IMR-90 (cell line): Measurements from ENCODE around the gene ADCY2. TPM values are rescaled to one million over a fixed set of nuclear protein-coding genes. Genes with fewer than 3 reads are reported as not detected.

Source experiments
- ATAC-seq: fragments of 200-7000 bp; cut with Tn5 transposase; 2 replicates; pipeline ENCODE4 v1.9.1; 2020; ENCODE audit warnings: low read depth, mild to moderate bottlenecking, moderate library complexity
- BruUV-seq: library from RNA; stranded (reverse); fragments of 400-500 nt; replicated peaks from 2 replicates; lab custom pipeline; 2021; lab: Mats Ljungman, UMichigan
- CTCF ChIA-PET: fragments of 300-600 bp; formaldehyde crosslinking; extraction: SDS; loops from one replicate; lab custom pipeline; 2021; ENCODE audit warnings: antibody characterized with exemption; lab: Yijun Ruan, JAX
- POLR2A ChIA-PET: fragments of 300-600 bp; sonication (Branson Sonifier 250); formaldehyde crosslinking; loops from one replicate; lab custom pipeline; 2022; ENCODE audit warnings: antibody characterized with exemption; ENCODE audit not compliant: unreplicated experiment; lab: Charles Lee
- DNase-seq: peaks from one replicate; pipeline ENCODE4 v3.0.0; 2013
- H2AFZ ChIP-seq: replicated peaks from 2 replicates; pipeline ENCODE3; 2013; ENCODE audit warnings: low read length, mild to moderate bottlenecking; ENCODE audit not compliant: poor library complexity
- H2AK5ac ChIP-seq: 2 replicates; pipeline ENCODE4 v1.6.1; 2013; ENCODE audit warnings: low read depth, low read length, inconsistent platforms
- H2AK9ac ChIP-seq: replicated peaks from 2 replicates; pipeline ENCODE3; 2013; ENCODE audit warnings: mild to moderate bottlenecking, low read depth, low read length, moderate library complexity; ENCODE audit not compliant: poor library complexity
- H2BK120ac ChIP-seq: 2 replicates; pipeline ENCODE4 v1.6.1; 2013; ENCODE audit warnings: low read depth, low read length, inconsistent platforms
- H2BK15ac ChIP-seq: 3 replicates; pipeline ENCODE4 v1.6.1; 2013; ENCODE audit warnings: low read depth, low read length, inconsistent platforms
- H2BK20ac ChIP-seq: 2 replicates; pipeline ENCODE4 v1.6.1; 2013; ENCODE audit warnings: low read depth, mild to moderate bottlenecking, inconsistent platforms, low read length, moderate library complexity
- H2BK5ac ChIP-seq: 2 replicates; pipeline ENCODE4 v1.6.1; 2013; ENCODE audit warnings: mild to moderate bottlenecking, low read depth, low read length, inconsistent platforms; ENCODE audit not compliant: poor library complexity, severe bottlenecking
- H3K14ac ChIP-seq: replicated peaks from 2 replicates; pipeline ENCODE4 v1.6.1; 2013; ENCODE audit warnings: low read depth, low read length, inconsistent platforms
- H3K18ac ChIP-seq: 2 replicates; pipeline ENCODE4 v1.6.1; 2013; ENCODE audit warnings: low read depth, low read length, control low read depth
- H3K23ac ChIP-seq: 2 replicates; pipeline ENCODE4 v1.6.1; 2013; ENCODE audit warnings: low read depth, low read length, inconsistent platforms
- H3K27ac ChIP-seq: 2 replicates; pipeline ENCODE4 v1.5.1; 2013; ENCODE audit warnings: mild to moderate bottlenecking, control low read depth, low read length; ENCODE audit not compliant: insufficient read depth
- H3K27me3 ChIP-seq: 2 replicates; pipeline ENCODE4 v1.6.1; 2013; ENCODE audit warnings: low read length; ENCODE audit not compliant: control insufficient read depth, insufficient read depth
- H3K36me3 ChIP-seq: 2 replicates; pipeline ENCODE4 v1.6.1; 2013; ENCODE audit warnings: low read length, mixed read lengths; ENCODE audit not compliant: control insufficient read depth, insufficient read depth
- H3K4ac ChIP-seq: 2 replicates; pipeline ENCODE4 v1.6.1; 2013; ENCODE audit warnings: low read depth, low read length, inconsistent platforms
- H3K4me1 ChIP-seq: 2 replicates; pipeline ENCODE4 v1.6.1; 2013; ENCODE audit warnings: low read length, mixed read lengths; ENCODE audit not compliant: control insufficient read depth, insufficient read depth
- H3K4me2 ChIP-seq: 2 replicates; pipeline ENCODE4 v1.6.1; 2013; ENCODE audit warnings: low read depth, mild to moderate bottlenecking, control low read depth, low read length, moderate library complexity
- H3K4me3 ChIP-seq: 2 replicates; pipeline ENCODE4 v1.5.1; 2013; ENCODE audit warnings: low read depth, mild to moderate bottlenecking, control low read depth, low read length, moderate library complexity; ENCODE audit not compliant: insufficient read depth
- H3K56ac ChIP-seq: 2 replicates; pipeline ENCODE4 v1.6.1; 2013; ENCODE audit warnings: low read length, inconsistent platforms; ENCODE audit not compliant: insufficient read depth; ENCODE audit errors: extremely low read depth
- H3K79me1 ChIP-seq, 2 experiments: 2 replicates each; pipeline ENCODE4 v1.6.1; 2013; ENCODE audit warnings: low read length in 2 of 2, inconsistent platforms in 1 of 2, low read depth in 1 of 2
- H3K9ac ChIP-seq: 2 replicates; pipeline ENCODE4 v1.6.1; 2013; ENCODE audit warnings: low read depth, low read length, control low read depth
- H3K9me1 ChIP-seq: 2 replicates; pipeline ENCODE4 v1.6.1; 2013; ENCODE audit warnings: low read length, inconsistent platforms; ENCODE audit not compliant: insufficient read depth
- H3K9me3 ChIP-seq: 2 replicates; pipeline ENCODE4 v1.6.1; 2013; ENCODE audit warnings: low read length; ENCODE audit not compliant: control insufficient read depth, insufficient read depth
- H4K20me1 ChIP-seq: 2 replicates; pipeline ENCODE4 v1.6.1; 2013; ENCODE audit warnings: low read length, inconsistent platforms; ENCODE audit not compliant: insufficient read depth
- H4K5ac ChIP-seq: 2 replicates; pipeline ENCODE4 v1.6.1; 2013; ENCODE audit warnings: mild to moderate bottlenecking, low read depth, low read length, control low read depth
- H4K8ac ChIP-seq, 2 experiments: 2 replicates each; pipeline ENCODE4 v1.6.1; 2013; ENCODE audit warnings: low read depth in 2 of 2, low read length in 2 of 2, control low read depth in 1 of 2, inconsistent platforms in 1 of 2
- H4K91ac ChIP-seq: 2 replicates; pipeline ENCODE4 v1.6.1; 2013; ENCODE audit warnings: low read depth, low read length, inconsistent platforms; ENCODE audit not compliant: insufficient read depth
- BHLHE40 ChIP-seq: fragments of 150-350 bp; IDR thresholded peaks from 2 replicates; pipeline ENCODE4 v1.6.1; 2016; ENCODE audit warnings: mild to moderate bottlenecking, low read depth, low read length
- CEBPB ChIP-seq: IDR thresholded peaks from 2 replicates; pipeline ENCODE4 v1.6.1; 2012; ENCODE audit warnings: low read depth, low read length, improper control_type of control experiment
- CTCF ChIP-seq: conservative IDR thresholded peaks from 2 replicates; pipeline ENCODE4 v1.5.1; 2012; ENCODE audit warnings: mild to moderate bottlenecking, low read depth, low read length, improper control_type of control experiment
- FOS ChIP-seq: fragments of 150-350 bp; IDR thresholded peaks from 2 replicates; pipeline ENCODE4 v1.6.1; 2016; ENCODE audit warnings: low read depth, low read length
- MAFK ChIP-seq: IDR thresholded peaks from 2 replicates; pipeline ENCODE4 v1.6.1; 2012; ENCODE audit warnings: low read depth, low read length, improper control_type of control experiment
- MAZ ChIP-seq: IDR thresholded peaks from 2 replicates; pipeline ENCODE4 v1.6.1; 2012; ENCODE audit warnings: low read depth, mild to moderate bottlenecking, low read length, improper control_type of control experiment, moderate library complexity, borderline replicate concordance
- NFE2L2 ChIP-seq: fragments of 150-350 bp; IDR thresholded peaks from 2 replicates; pipeline ENCODE4 v1.6.1; 2016; ENCODE audit warnings: low read depth, mild to moderate bottlenecking, low read length
- POLR2A ChIP-seq: IDR thresholded peaks from 2 replicates; pipeline ENCODE4 v1.6.1; 2012; ENCODE audit warnings: mild to moderate bottlenecking, low read depth, low read length
- RAD21 ChIP-seq: IDR thresholded peaks from 2 replicates; pipeline ENCODE4 v1.6.1; 2012; ENCODE audit warnings: low read length, improper control_type of control experiment
- RCOR1 ChIP-seq: IDR thresholded peaks from 2 replicates; pipeline ENCODE4 v1.6.1; 2012; ENCODE audit warnings: mild to moderate bottlenecking, low read length, improper control_type of control experiment; ENCODE audit not compliant: insufficient replicate concordance
- RFX5 ChIP-seq: IDR thresholded peaks from 2 replicates; pipeline ENCODE4 v1.8.0; 2012; ENCODE audit warnings: low read depth, mild to moderate bottlenecking, low read length, moderate library complexity
- WGBS, 2 experiments: methylation state at CpG; one replicate each; pipeline versions ENCODE4 v1.1.5 to v1.1.7; 2013; ENCODE audit warnings: missing lambda C conversion rate in 2 of 2; ENCODE audit not compliant: insufficient read length in 1 of 2; ENCODE audit errors: extremely low coverage in 2 of 2; 5-methylcytosine and 5-hydroxymethylcytosine counted together
- dilution Hi-C: fragments of 300-500 bp; cut with HindIII; formaldehyde crosslinking; loops from one replicate; pipeline ENCODE4 v1.14.3; 2018; ENCODE audit warnings: low sequenced_read_pairs; ENCODE audit not compliant: unreplicated experiment
- in situ Hi-C: fragments of 300-500 bp; cut with MboI; formaldehyde crosslinking; loops from 3 replicates; pipeline ENCODE4 v1.14.3; 2019; ENCODE audit warnings: low sequenced_read_pairs, inconsistent platforms, mixed read lengths
- intact Hi-C: fragments of 100-400 bp; cut with micrococcal nuclease; formaldehyde crosslinking; loops from 2 replicates; pipeline ENCODE4 v1.10.0; 2022
- polyA plus RNA-seq, 3 experiments: library from polyadenylated mRNA; depleted of rRNA; stranded (reverse); fragments of >200 nt; gene quantifications; 2 replicates each; pipeline ENCODE4 v1.2.3, GENCODE V29; 2012; ENCODE audit warnings: low replicate concordance in 1 of 3
- total RNA-seq: library from RNA; depleted of rRNA; stranded (reverse); fragments of >200 nt; gene quantifications from 2 replicates; pipeline ENCODE4 v1.2.3, GENCODE V29; 2012

The ADCY2 gene
- total and polyA plus RNA-seq, 2 of the 4 experiments (the other 2 are of a cell fraction): not detected

GRCh38 chr5:7787770-7788169 lies 391.8 kb downstream of the ADCY2 start:
- Histone ChIP-seq H3K36me3 (no peaks in the 10 kb centered on the region), H3K9ac (no peak overlapping the region), H2BK15ac (no peak overlapping the region), H3K9me3 (no peaks in the 10 kb centered on the region), H3K23ac (no peak overlapping the region), H4K5ac (no peak overlapping the region), H3K27ac (no peak overlapping the region), H2BK120ac (no peak overlapping the region), H2AK5ac (no peak overlapping the region), H3K27me3 (no peaks in the 10 kb centered on the region), H3K4me1 (no peaks in the 10 kb centered on the region), H2AFZ (no peak overlapping the region), H3K56ac (no peak overlapping the region), H3K9me1 (no peaks in the 10 kb centered on the region), H3K79me1 (no peaks in the 10 kb centered on the region), H3K18ac (no peak overlapping the region), H3K4me2 (no peak overlapping the region), H2AK9ac (no peak overlapping the region), H3K14ac (no peak overlapping the region), H2BK5ac (no peak overlapping the region), H4K20me1 (no peaks in the 10 kb centered on the region), H4K8ac (no peak overlapping the region), H4K91ac (no peak overlapping the region), H3K4ac (no peak overlapping the region), H3K4me3 (no peak overlapping the region), H2BK20ac (no peak overlapping the region)
- no CpG with 5 or more reads among the region's 3 CpGs for WGBS, 2 experiments
- POLR2A ChIA-PET: no interaction called here
- intact Hi-C loops: no loop called here
- in situ Hi-C loops: no loop called here
- TF ChIP-seq POLR2A (no peak), NFE2L2 (no peak), BHLHE40 (no peak), FOS (no peak), RFX5 (no peak), CEBPB (no peak), RCOR1 (no peak), MAZ (no peak), CTCF (no peak), RAD21 (no peak), MAFK (no peak)
- DNase-seq (no peak), ATAC-seq (no peak)
- dilution Hi-C loops: no loop called here
- no TSS peak for BruUV-seq
- CTCF ChIA-PET: no interaction called here
